Neural cell (in vitro differentiated cells): Measurements from ENCODE around the gene PARL. TPM values are rescaled to one million over a fixed set of nuclear protein-coding genes. Genes with fewer than 3 reads are reported as not detected.
A peak's percentile ranks its signal among the peaks of the same experiment; 100 is the strongest.

Experiments used
- H2AFZ ChIP-seq: fragments of 200-600, 300-800 bp; sonication (generic), shearing (Covaris generic); 2 replicates; pipeline ENCODE4 v1.6.0; 2014; ENCODE audit warnings: low read depth, mild to moderate bottlenecking, antibody characterized with exemption, low read length, moderate library complexity
- H3F3A ChIP-seq: fragments of 200-600 bp; shearing (Covaris generic); 2 replicates; pipeline ENCODE4 v1.6.1; 2016; ENCODE audit warnings: mild to moderate bottlenecking, moderate library complexity, mixed read lengths, antibody characterized with exemption, low read length; ENCODE audit not compliant: insufficient read depth, poor library complexity, severe bottlenecking
- H3K27ac ChIP-seq: fragments of 200-600, 300-800 bp; sonication (generic), shearing (Covaris generic); 2 replicates; pipeline ENCODE4 v1.5.1; 2014; ENCODE audit warnings: mild to moderate bottlenecking, low read length, moderate library complexity
- H3K27me3 ChIP-seq: fragments of 300-800, 200-600 bp; sonication (generic), shearing (Covaris generic); 2 replicates; pipeline ENCODE4 v1.6.0; 2014; ENCODE audit warnings: mild to moderate bottlenecking, low read depth, low read length, moderate library complexity; ENCODE audit not compliant: insufficient read depth
- H3K36me3 ChIP-seq: fragments of 300-800, 200-600 bp; sonication (generic), shearing (Covaris generic); 2 replicates; pipeline ENCODE4 v1.5.1; 2014; ENCODE audit warnings: mild to moderate bottlenecking, antibody characterized with exemption, low read length, moderate library complexity; ENCODE audit not compliant: insufficient read depth
- H3K4me2 ChIP-seq: fragments of 300-800, 200-600 bp; sonication (generic), shearing (Covaris generic); 2 replicates; pipeline ENCODE4 v1.6.0; 2014; ENCODE audit warnings: mild to moderate bottlenecking, low read length
- H3K4me3 ChIP-seq: fragments of 300-800, 200-600 bp; sonication (generic), shearing (Covaris generic); 2 replicates; pipeline ENCODE4 v1.5.1; 2014; ENCODE audit warnings: mild to moderate bottlenecking, low read length, moderate library complexity
- H3K79me2 ChIP-seq: fragments of 200-600 bp; shearing (Covaris generic); replicated peaks from 2 replicates; pipeline ENCODE4 v1.6.0; 2014; ENCODE audit warnings: mild to moderate bottlenecking, low read length, moderate library complexity; ENCODE audit not compliant: insufficient read depth
- H3K9ac ChIP-seq: fragments of 300-800, 200-600 bp; sonication (generic), shearing (Covaris generic); 2 replicates; pipeline ENCODE4 v1.6.1; 2016; ENCODE audit warnings: mild to moderate bottlenecking, low read length, mixed read lengths
- H3K9me2 ChIP-seq: fragments of 200-600 bp; shearing (Covaris generic); 2 replicates; pipeline ENCODE4 v1.6.1; 2016; ENCODE audit warnings: mild to moderate bottlenecking, low read length, mixed read lengths; ENCODE audit not compliant: insufficient read depth
- H3K9me3 ChIP-seq: fragments of 200-600, 300-800 bp; sonication (generic), shearing (Covaris generic); 2 replicates; pipeline ENCODE4 v1.6.1; 2016; ENCODE audit warnings: mild to moderate bottlenecking, mixed run types, low read length, moderate library complexity, mixed read lengths
- H4K20me1 ChIP-seq: fragments of 200-600 bp; shearing (Covaris generic); 2 replicates; pipeline ENCODE4 v1.6.1; 2016; ENCODE audit warnings: mild to moderate bottlenecking, mixed run types; ENCODE audit not compliant: insufficient read depth
- CTCF ChIP-seq: fragments of 450-650 bp; IDR thresholded peaks from 2 replicates; pipeline ENCODE4 v1.5.1; 2014; ENCODE audit warnings: antibody characterized with exemption, mild to moderate bottlenecking, moderate library complexity; ENCODE audit not compliant: poor library complexity, severe bottlenecking
- EP300 ChIP-seq: fragments of 450-650 bp; conservative IDR thresholded peaks from 2 replicates; pipeline ENCODE4 v1.6.1; 2014; ENCODE audit warnings: antibody characterized with exemption, mild to moderate bottlenecking, moderate library complexity; ENCODE audit not compliant: poor library complexity, severe bottlenecking
- EZH2 ChIP-seq: fragments of 200-600, 300-800 bp; shearing (Covaris generic), sonication (generic); IDR thresholded peaks from 2 replicates; pipeline ENCODE4 v1.6.1; 2014; ENCODE audit warnings: antibody characterized with exemption, low read length, borderline replicate concordance, mild to moderate bottlenecking; ENCODE audit not compliant: insufficient read depth, poor library complexity, severe bottlenecking
- MXI1 ChIP-seq: fragments of 450-650 bp; conservative IDR thresholded peaks from 2 replicates; pipeline ENCODE4 v1.6.1; 2014; ENCODE audit warnings: antibody characterized with exemption, mild to moderate bottlenecking; ENCODE audit not compliant: poor library complexity, severe bottlenecking
- POLR2AphosphoS5 ChIP-seq: IDR thresholded peaks from 2 replicates; pipeline ENCODE4 v1.6.1; 2012
- RAD21 ChIP-seq: fragments of 450-650 bp; conservative IDR thresholded peaks from 2 replicates; pipeline ENCODE4 v1.6.1; 2014; ENCODE audit warnings: antibody characterized with exemption, mild to moderate bottlenecking, moderate library complexity
- REST ChIP-seq: IDR thresholded peaks from 2 replicates; pipeline ENCODE4 v1.6.1; 2012; ENCODE audit warnings: borderline replicate concordance
- SMC3 ChIP-seq: fragments of 450-650 bp; conservative IDR thresholded peaks from 2 replicates; pipeline ENCODE4 v1.6.1; 2014; ENCODE audit warnings: antibody characterized with exemption, mild to moderate bottlenecking, moderate library complexity; ENCODE audit not compliant: poor library complexity
- TAF1 ChIP-seq: IDR thresholded peaks from 2 replicates; pipeline ENCODE4 v1.6.1; 2012; ENCODE audit warnings: low read depth
- polyA plus RNA-seq: library from polyadenylated mRNA; depleted of rRNA; stranded (reverse); fragments of >200 nt; gene quantifications from 2 replicates; pipeline ENCODE4 v1.2.3, GENCODE V29; 2014

The PARL gene
- polyA plus RNA-seq, 1 donor from 2014 or later = 59.2 TPM

DNA sequence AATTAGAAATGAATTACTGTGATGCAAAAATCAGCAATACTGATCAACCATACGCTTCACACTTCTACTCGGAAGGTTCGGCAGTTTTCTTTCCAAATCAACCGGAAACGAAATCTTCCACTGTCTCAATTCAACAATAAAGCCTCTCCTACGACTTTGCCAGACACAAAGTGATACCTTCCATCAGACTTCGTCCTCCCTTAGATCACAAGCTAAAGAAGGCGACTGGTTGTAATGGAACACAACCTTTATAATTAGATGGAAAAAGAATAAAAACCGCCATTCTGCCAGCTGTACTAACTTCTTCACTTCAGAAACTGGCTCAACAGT, 618 bp downstream of the PARL start:
- Histone ChIP-seq H3K79me2 (peaks cover 37% of the 10 kb centered on the region), H3K27me3 (peaks cover 2% of the 10 kb centered on the region), H3K9me3 (no peaks in the 10 kb centered on the region), H3K36me3 (no peaks in the 10 kb centered on the region), H3F3A (no peaks in the 10 kb centered on the region), H2AFZ (peak overlapping the region; percentile 88), H3K27ac (peak overlapping the region; percentile 75), H3K9ac (peak overlapping the region; percentile 89), H3K4me2 (peak overlapping the region; percentile 90), H3K4me3 (peak overlapping the region; percentile 91), H3K9me2 (no peaks in the 10 kb centered on the region), H4K20me1 (no peaks in the 10 kb centered on the region)
- TF ChIP-seq TAF1 = no peak
- no peak for TF ChIP-seq MXI1
- TF ChIP-seq CTCF = no peak
- TF ChIP-seq RAD21 = no peak
- no peak for TF ChIP-seq REST
- TF ChIP-seq POLR2AphosphoS5 = no peak
- no peak for TF ChIP-seq EP300
- no peak for TF ChIP-seq EZH2
- no peak for TF ChIP-seq SMC3

DNA sequence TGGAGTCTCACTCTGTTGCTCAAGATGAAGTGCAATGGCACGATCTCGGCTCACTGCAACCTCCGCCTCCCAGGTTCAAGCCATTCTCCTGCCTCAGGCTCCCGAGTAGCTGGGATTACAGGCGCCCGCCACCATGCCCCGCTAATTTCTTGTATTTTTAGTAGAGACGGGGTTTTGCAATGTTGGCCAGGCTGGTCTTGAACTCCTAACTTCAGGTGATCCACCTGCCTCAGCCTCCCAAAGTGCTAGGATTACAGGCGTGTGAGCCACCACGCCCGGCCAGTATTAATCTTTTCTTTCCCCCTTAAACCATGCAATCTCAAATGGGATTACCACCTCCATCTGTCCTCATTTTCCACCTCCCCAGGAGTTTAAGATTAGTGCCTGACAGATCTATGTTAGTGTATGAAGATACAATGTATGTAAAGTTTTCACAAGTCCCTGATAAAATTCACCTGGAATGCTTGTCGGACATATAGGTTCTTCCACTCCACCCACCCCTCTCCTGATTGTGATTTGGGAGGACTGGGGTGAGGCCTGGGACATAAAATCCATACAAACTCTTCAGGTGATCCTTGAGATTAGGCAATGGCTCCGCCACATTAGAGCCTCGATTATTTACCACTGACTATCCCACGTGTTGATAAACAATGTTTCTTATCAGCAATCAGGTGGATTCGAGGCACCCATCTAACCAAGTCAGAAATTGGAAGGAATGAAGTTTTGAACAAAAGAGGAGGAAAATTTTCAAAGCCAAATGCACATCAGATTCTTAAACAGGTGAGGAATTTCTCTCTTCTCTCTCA, 1.2 kb downstream of the PARL start:
- no peak overlapping the region for H2AFZ ChIP-seq
- peaks cover 37% of the 10 kb centered on the region for H3K79me2 ChIP-seq
- no peak for TF ChIP-seq REST
- no peak for TF ChIP-seq CTCF
- TF ChIP-seq EP300 = no peak
- TF ChIP-seq EZH2 = no peak
- no peak for TF ChIP-seq POLR2AphosphoS5
- TF ChIP-seq RAD21 = no peak
- TF ChIP-seq SMC3 = no peak
- TF ChIP-seq TAF1 = no peak
- TF ChIP-seq MXI1 = no peak
- no peaks in the 10 kb centered on the region for H3F3A ChIP-seq
- H3K9ac ChIP-seq = peak overlapping the region; percentile 89
- H3K27me3 ChIP-seq = peaks cover 2% of the 10 kb centered on the region
- H3K27ac ChIP-seq = peak overlapping the region; percentile 75
- H3K4me3 ChIP-seq = peak overlapping the region; percentile 91
- H3K9me2 ChIP-seq = no peaks in the 10 kb centered on the region
- H3K4me2 ChIP-seq = peak overlapping the region; percentile 90
- no peaks in the 10 kb centered on the region for H3K9me3 ChIP-seq
- H3K36me3 ChIP-seq = no peaks in the 10 kb centered on the region
- H4K20me1 ChIP-seq = no peaks in the 10 kb centered on the region
